Kidney epithelial cell (primary cell): Measurements from ENCODE around the gene CCDC110. TPM values are rescaled to one million over a fixed set of nuclear protein-coding genes. Genes with fewer than 3 reads are reported as not detected.

Source experiments
- DNase-seq: peaks from one replicate; pipeline ENCODE4 v3.0.0-alpha.2; 2010; ENCODE audit warnings: low read depth
- H3K27me3 ChIP-seq: 2 replicates; pipeline ENCODE4 v1.6.0; 2011; ENCODE audit warnings: low read length; ENCODE audit not compliant: control insufficient read depth, insufficient read depth
- H3K36me3 ChIP-seq: 2 replicates; pipeline ENCODE4 v1.5.1; 2011; ENCODE audit warnings: low read length; ENCODE audit not compliant: control insufficient read depth, insufficient read depth
- H3K4me3 ChIP-seq: 2 replicates; pipeline ENCODE4 v1.5.1; 2011; ENCODE audit warnings: low read depth, mild to moderate bottlenecking, control low read depth, low read length
- total RNA-seq: library from RNA; depleted of rRNA; stranded (reverse); fragments of >200 nt; gene quantifications from 2 replicates; pipeline ENCODE4 v1.2.3, GENCODE V29; 2015
- TF ChIP-seq, protein P1 (sequence below): IDR thresholded peaks from 2 replicates; pipeline ENCODE4 v1.5.1; 2011; ENCODE audit warnings: mild to moderate bottlenecking, moderate library complexity, low read length, control low read depth, inconsistent platforms; ENCODE audit not compliant: insufficient read depth, poor library complexity, severe bottlenecking

The CCDC110 gene
- total RNA-seq, 1 donor from 2014 or later: 0.38 TPM

DNA sequence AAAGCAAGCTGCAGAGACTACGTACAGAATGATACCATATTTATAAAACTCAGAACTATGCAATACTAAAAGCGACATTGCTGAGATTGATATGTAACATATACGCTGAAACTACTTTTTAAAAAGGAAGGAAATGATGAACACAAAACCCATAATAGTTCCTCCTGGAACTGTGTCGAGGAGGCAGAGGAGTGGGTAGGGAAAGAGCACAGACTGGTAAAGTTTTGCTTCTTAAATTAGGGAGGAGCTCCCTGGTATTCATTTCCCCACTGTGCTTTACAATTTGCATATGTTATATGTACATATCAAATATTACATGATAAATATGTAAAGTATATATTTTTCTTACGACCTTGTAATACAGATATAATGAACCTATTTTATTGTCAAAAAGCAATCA is 59.7 kb downstream of the CCDC110 start:
- Histone ChIP-seq H3K27me3 (no peaks in the 10 kb centered on the region), H3K4me3 (no peak overlapping the region), H3K36me3 (no peaks in the 10 kb centered on the region)
- DNase-seq: no peak
- TF ChIP-seq, protein P1, sequence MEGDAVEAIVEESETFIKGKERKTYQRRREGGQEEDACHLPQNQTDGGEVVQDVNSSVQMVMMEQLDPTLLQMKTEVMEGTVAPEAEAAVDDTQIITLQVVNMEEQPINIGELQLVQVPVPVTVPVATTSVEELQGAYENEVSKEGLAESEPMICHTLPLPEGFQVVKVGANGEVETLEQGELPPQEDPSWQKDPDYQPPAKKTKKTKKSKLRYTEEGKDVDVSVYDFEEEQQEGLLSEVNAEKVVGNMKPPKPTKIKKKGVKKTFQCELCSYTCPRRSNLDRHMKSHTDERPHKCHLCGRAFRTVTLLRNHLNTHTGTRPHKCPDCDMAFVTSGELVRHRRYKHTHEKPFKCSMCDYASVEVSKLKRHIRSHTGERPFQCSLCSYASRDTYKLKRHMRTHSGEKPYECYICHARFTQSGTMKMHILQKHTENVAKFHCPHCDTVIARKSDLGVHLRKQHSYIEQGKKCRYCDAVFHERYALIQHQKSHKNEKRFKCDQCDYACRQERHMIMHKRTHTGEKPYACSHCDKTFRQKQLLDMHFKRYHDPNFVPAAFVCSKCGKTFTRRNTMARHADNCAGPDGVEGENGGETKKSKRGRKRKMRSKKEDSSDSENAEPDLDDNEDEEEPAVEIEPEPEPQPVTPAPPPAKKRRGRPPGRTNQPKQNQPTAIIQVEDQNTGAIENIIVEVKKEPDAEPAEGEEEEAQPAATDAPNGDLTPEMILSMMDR: no peak

DNA sequence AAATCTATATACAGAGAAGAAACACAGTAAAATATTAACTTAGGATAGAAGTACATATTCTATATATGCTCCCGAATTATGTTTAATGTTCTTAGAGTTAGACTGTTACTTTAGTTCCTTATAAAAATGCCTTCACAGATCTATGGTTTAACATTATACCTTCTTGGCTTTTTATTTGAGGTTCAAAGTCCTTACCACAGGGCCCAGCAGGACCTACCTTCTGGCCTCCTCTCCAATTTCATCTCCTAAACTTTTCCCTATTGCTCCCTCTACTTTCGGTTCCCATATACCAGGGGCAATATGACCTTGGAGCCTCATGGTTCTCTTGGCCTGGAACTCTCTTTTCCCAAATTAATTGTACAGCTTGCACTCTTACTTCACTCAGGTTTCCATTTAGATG is 63.1 kb downstream of the CCDC110 start:
- Histone ChIP-seq H3K4me3 (no peak overlapping the region), H3K27me3 (no peaks in the 10 kb centered on the region), H3K36me3 (no peaks in the 10 kb centered on the region)
- TF ChIP-seq, protein P1: no peak
- DNase-seq: no peak

DNA sequence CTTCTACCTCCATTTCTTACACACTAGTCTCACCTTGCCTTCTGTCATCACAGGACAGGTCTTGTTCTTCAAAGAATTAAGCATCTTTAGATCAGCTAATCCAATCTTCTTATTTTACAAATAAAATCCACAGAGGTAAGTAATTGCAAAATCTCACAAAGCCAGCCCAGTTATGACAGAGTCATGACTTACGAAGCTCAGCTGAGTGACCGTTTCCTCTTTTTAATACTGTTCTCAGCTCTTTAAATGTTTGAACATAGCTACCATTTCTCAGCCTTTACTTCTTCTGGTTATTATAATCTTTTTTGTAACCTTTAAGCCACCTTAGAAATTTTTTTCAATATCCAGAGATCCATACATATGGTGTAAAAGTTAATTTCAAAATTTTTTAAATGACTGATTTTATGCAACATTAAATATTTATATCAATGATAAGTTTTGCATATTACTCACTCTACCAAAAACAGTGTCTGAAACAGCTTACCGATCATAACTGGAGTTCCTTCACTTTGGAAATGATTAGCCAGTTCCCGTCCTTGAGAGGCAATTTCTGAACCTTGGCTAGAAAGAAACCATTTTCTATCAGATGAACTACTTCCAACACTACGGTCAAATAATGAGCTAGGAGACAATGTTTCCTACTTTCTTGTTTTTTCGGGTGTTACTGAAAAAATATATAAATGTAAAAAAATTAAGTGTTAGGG is 66.1 kb downstream of the CCDC110 start:
- Histone ChIP-seq H3K4me3 (no peak overlapping the region), H3K36me3 (peaks cover 2% of the 10 kb centered on the region), H3K27me3 (no peaks in the 10 kb centered on the region)
- TF ChIP-seq, protein P1: no peak
- DNase-seq: no peak

GRCh38 chr4:185404031-185404430 is 67.5 kb downstream of the CCDC110 start:
- Histone ChIP-seq H3K4me3 (no peak overlapping the region), H3K27me3 (no peaks in the 10 kb centered on the region), H3K36me3 (peaks cover 2% of the 10 kb centered on the region)
- TF ChIP-seq, protein P1: no peak
- no peak for DNase-seq

- Histone ChIP-seq H3K27me3 (no peaks in the 10 kb centered on the region), H3K4me3 (no peak overlapping the region), H3K36me3 (peaks cover 2% of the 10 kb centered on the region)
- TF ChIP-seq, protein P1: no peak
- no peak for DNase-seq
These were observed 72.1 kb downstream of the CCDC110 start for GRCh38 chr4:185399466-185399865.

GRCh38 chr4:185398618-185399017 is 72.9 kb downstream of the CCDC110 start:
- Histone ChIP-seq H3K27me3 (no peaks in the 10 kb centered on the region), H3K4me3 (no peak overlapping the region), H3K36me3 (peaks cover 2% of the 10 kb centered on the region)
- DNase-seq: no peak
- TF ChIP-seq, protein P1: no peak
